K562 (cell line): ENCODE measurements around the gene CEP20.

Experiments
- EP300 ChIP-seq: IDR thresholded peaks from 2 replicates; pipeline ENCODE4 v1.6.1; 2012; ENCODE audit warnings: low read length, improper control_type of control experiment
- ZBTB40 ChIP-seq, 2 experiments: fragments of 450-650 bp in 1 of 2; sonication (generic) in 1 of 2; formaldehyde crosslinking in 1 of 2; IDR thresholded peaks; 2 replicates each; pipeline versions ENCODE4 v1.7.1 to v1.9.0; 2016 to 2022; ENCODE audit warnings: inconsistent platforms in 1 of 2, mild to moderate bottlenecking in 1 of 2, missing genetic modification reagents in 1 of 2

DNA sequence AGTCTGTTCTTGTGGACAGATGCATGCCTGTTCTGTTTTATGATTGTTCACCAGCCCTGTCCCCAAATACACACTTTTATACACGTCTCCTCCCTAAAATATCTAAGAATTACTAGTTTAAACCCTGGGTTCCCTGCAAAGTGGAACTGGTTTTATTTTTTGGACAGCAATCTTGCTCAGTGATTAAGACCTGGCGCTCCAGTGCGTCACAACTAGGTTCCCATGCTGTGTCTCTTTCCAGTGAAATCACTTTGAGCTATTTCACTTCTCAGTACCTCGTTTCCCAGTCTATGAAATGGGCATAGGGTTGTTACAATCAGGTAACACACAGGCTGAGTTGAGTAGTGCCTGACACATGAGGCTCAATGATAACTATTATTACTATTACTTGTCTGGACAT lies 1.1 kb downstream of the CEP20 start:
- TF ChIP-seq ZBTB40 (IDR thresholded peaks at IDR 0.05) (no peak), ZBTB40 (CRISPR knock-in tag; IDR thresholded peaks at IDR 0.05) (no peak), EP300 (no peak)
